ENCODE data around the gene MPEG1.

DNA sequence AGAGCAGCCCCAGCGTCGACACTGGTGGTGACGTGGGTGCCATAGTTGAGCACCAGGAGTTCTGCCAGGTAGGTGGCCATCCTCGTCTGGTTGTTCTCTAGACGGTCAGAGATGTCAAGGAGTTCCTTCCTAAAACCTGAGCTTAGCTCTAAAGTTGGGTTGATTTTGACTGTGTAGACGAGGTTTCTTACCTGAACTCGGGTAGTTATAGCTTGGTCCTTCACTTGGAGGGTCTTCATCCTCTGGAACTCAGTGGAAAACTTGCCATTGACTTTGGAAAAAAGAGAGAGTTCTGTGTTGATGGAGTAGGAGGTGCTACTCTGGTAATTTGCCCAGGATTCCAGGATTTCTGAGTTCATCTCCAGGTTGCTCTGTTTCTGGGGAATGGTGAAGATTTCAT lies 505 bp downstream of the MPEG1 start:
- no peak for TF ChIP-seq RCOR1 (IDR thresholded peaks at IDR 0.05; ENCODE audit: insufficient replicate concordance, low read length)
- TF ChIP-seq MAZ (IDR thresholded peaks at IDR 0.05; ENCODE audit: borderline replicate concordance, low read depth, low read length), result no peak
